GM21515 (cell line): Measurements from ENCODE around the gene GNG7.

ENCODE experiments used
- ATAC-seq: cut with Tn5 transposase; IDR thresholded peaks from one replicate; pipeline ENCODE4 v1.9.1; 2021; ENCODE audit not compliant: unreplicated experiment

Gene GNG7

GRCh38 chr19:2492870-2493269 lies 209.6 kb downstream of the GNG7 start:
- no peak for ATAC-seq

DNA sequence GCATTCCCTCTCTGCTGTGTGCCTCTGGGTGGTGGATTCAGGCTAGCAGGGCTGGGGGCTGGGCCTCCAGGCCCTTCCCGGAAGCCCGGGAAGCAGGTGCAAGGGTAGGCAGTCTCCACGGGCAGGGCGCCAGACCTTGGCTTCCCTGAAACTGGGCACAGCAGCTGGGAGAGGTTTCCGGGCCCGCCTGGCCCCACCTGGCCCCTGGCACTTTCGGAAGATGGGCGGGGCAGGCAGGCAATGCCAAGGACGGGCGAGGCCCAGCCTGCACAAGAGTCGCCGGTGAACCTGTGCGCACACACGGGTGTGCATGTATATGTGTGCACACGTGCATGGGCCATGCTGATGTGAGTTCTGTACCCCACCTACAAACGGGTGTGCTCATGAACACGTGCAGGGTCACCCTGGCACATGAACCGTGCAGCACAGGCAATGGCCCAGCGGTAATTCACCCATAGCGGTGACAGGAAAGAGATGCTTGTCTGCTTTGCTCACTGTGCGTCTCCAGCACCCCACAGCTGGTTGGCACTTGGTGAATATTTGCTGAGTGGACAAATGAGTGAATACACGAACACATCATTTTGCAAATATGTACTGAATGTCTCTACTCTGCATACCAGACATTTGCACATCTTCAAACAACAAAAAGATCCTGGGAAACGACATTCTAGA lies 211.2 kb downstream of the GNG7 start:
- ATAC-seq = no peak

DNA sequence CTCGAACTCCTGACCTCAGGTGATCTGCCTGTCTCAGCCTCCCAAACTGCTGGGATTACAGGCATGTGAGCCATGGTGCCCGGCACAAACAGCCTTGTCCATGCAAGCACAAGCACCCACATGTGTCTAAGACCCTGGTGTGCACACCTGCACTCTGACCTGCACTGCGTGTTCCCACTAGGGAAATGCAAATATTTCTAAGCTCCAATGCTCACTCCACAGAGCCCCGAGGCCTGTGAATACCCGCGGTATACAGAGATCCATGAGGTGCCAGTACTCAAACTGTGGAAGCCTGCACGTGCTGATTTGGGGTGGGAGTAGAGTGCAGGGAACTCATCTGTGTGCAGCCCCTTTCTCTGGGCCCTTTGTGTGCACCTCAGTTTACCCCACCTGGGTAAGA lies 211.8 kb downstream of the GNG7 start:
- ATAC-seq = no peak

GRCh38 chr19:2488942-2489731 lies 213.4 kb downstream of the GNG7 start:
- no peak for ATAC-seq

- no peak for ATAC-seq
Observed at GRCh38 chr19:2488405-2488941, 214.0 kb downstream of the GNG7 start.

GRCh38 chr19:2487842-2488241 lies 214.7 kb downstream of the GNG7 start:
- ATAC-seq = no peak

GRCh38 chr19:2487090-2487489 lies 215.4 kb downstream of the GNG7 start:
- ATAC-seq = no peak

GRCh38 chr19:2485428-2485827 lies 217.1 kb downstream of the GNG7 start:
- ATAC-seq = no peak

- no peak for ATAC-seq
Observed at GRCh38 chr19:2484178-2484937, 218.1 kb downstream of the GNG7 start.

DNA sequence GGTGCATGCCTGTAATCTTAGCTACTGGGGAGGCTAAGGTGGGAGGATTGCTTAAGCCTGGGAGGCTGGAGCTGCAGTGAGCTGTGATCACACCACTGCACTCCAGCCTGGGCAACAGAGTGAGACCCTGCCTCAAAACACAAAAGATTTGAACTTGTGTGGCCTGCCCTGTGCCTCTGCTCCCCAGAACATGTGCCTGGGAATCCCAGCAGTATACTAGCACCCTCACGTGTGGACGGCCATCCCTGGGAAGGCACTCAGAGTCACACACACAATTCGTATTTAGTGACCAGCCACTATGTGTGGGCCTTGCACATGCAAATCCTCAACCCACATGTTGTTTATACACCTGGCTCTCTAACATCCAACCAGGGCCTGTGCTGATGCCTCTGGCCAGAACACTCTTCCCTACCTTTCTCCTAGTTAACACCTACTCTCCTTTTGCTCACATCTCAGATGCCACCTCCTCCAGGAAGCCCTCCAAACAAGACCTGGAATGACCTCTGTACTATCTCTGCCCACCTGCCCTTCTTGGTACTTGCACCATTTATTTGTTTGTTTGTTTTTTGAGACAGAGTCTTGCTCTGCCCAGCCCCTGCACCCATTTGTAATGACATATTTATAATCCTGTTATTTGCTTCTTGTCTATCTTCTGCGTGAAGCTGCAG lies 218.9 kb downstream of the GNG7 start:
- ATAC-seq = no peak

DNA sequence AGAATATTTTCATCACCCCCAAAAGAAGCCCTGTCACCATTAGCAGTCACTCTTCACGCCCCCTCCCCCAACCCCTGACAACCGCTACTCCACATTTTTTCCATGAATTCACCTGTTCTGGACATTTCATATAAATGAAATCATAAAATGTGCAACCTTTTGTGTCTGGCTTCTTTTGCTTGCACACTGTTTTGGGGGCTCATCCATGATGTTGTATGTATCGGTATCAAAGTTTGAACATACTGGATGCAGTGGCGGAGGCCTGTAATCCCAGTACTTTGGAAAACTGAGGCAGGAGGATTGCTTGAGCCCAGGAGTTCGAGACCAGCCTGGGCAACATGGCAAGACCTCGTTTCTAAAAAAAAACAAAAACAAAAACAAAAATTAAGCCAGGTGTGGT lies 219.4 kb downstream of the GNG7 start:
- ATAC-seq = no peak

GRCh38 chr19:2482354-2483038 lies 220.0 kb downstream of the GNG7 start:
- ATAC-seq = no peak

DNA sequence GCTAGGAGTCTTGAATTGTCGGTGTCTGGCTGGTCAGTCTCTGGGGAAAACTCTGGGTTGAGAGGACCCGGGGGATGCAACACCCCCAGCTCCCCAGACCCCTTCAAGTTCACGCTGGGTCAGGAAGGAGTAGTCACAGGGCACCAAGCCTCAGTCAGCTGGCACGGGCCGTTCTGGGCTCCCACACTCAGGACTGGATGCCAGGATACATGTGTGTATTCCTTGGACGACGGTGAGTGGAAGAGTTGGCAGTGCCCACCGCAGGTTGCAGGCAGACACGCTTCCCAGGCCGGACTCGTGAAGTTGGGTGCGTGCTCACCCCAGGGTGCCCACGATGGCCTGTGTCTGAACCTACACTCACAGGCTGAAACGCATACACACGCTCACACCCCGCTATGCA lies 221.0 kb downstream of the GNG7 start:
- no peak for ATAC-seq

- ATAC-seq = no peak
Observed at GRCh38 chr19:2479556-2480194, 222.8 kb downstream of the GNG7 start.

DNA sequence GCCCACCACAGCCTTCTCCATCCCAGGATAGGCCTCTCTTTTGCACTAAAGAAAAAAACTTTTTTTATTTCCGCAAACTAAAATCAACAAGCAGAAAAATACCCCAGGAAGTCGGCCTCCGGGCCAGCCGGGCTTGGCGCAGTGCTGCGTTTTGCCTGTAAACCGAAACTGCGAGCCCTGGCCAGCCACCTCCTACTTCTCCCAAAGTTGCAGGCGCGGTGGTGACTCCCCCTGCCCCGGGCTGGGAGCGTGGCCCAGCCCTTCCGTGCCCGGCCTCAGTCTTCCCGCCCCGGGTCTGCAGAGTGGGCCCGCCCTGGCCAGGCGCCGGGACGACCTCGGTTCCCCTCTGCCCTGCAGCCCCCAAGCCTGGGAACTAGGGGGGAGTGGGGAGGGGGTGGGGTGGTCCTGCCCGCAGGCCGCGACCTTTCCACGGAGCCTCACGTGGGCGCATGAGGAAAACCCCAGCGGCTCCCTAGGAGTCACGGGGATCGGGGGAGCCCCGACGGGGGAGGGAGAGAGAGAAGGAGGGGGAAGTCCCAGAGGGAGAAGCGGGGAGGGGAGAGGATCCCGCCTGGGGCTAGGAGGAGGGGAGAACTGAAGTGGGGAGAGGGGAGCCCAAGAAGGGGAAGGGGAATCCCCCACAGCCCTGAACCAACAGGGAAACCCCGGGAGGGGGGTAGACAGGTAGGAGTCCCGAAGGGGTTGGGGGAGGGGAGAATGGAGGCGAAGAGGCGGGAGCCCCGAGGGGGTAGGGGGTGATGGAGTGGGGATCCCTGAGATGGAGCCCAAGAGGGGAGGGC lies 223.5 kb downstream of the GNG7 start:
- ATAC-seq = no peak

- no peak for ATAC-seq
Observed at GRCh38 chr19:2478278-2478755, 224.2 kb downstream of the GNG7 start.

DNA sequence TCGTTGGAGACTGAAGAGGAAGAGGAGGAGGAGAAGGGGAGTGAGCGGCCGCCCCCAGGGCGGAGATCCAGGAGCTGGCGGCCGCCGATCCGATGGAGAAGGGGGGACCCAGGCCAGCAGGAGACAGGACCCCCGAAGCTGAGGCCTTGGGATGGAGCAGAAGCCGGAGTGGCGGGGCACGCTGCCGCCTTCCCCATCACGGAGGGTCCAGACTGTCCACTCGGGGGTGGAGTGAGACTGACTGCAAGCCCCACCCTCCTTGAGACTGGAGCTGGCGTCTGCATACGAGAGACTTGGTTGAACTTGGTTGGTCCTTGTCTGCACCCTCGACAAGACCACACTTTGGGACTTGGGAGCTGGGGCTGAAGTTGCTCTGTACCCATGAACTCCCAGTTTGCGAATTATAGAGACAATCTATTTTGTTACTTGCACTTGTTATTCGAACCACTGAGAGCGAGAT lies 224.7 kb downstream of the GNG7 start:
- ATAC-seq = no peak

DNA sequence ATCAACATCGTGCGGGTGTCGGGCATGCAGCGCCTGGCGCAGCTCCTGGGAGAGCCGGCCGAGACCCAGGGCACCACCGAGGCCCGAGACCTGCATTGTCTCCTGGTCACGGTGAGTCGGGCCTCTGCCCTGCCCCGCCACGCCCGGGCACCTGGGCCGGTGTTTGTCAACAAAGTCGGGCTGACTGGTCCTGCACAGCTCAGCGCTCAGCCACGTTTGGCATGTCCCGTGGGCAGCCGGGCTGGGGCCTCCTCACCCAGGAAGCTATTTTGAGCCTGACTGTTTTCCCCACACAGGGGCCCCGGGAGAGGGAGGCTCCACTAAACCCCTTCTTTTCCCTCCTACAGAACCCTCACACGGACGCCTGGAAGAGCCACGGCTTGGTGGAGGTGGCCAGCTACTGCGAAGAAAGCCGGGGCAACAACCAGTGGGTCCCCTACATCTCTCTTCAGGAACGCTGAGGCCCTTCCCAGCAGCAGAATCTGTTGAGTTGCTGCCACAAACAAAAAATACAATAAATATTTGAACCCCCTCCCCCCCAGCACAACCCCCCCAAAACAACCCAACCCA lies 225.3 kb downstream of the GNG7 start:
- ATAC-seq = no peak
